ENCODE data around the gene DSC3. TPM values are rescaled to one million over a fixed set of nuclear protein-coding genes. Genes with fewer than 3 reads are reported as not detected.

The DSC3 gene
- total RNA-seq, result 1 to 10 TPM in 1 of 4 donors, under 1 TPM in 2, not detected in 1; 0.15 to 1.5 (median 0.33) TPM

DNA sequence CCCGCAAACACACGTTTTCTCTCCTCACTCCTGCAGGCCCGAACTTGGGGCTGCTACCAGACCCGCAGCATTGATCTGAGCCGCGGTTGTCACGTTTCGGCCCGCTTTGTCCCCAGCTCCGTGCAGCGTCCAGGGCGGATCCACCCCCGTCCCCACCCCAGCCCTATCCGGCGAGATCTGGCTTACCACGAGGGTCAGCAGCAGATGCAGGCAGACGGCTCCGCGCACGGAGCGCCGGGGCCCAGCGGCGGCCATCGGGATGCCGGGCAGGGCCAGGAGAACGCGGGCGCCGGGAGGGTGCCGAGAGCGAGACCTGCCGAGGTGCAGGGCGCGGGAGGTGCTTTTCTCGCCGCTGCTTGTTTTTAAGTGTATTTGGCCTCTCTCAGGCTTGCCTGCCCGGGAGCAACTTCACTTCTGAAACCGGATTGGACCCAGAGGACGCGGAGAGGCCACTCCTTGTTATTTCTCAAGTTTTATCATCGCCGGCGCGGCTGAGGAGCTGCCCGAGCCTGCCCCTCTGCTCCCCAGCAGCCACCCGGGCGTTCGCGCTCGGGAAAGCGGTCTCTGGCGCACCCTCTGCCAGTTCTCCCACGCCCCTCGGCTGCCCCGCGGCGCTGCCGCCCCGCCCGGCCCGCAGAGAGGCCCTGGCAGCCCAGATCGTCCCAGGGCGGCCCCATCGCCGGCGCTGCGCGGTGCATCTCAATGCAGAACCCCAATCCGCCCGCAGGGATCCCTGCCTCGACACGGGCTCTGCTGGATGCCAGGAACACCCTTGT, at the start of gene DSC3:
Gene DSC3, minus strand, starts transcription at position 337 of the 776 bp plus-strand sequence. Its CDS starts 82 bp downstream, at position 255.
- H3K4me3 ChIP-seq (replicated peaks in 1 of 3), result peak within 1 kb of the TSS in 2 of 3 donors; percentile 18 to 20
- DNase-seq, result peak; percentile 12 to 21

DNA sequence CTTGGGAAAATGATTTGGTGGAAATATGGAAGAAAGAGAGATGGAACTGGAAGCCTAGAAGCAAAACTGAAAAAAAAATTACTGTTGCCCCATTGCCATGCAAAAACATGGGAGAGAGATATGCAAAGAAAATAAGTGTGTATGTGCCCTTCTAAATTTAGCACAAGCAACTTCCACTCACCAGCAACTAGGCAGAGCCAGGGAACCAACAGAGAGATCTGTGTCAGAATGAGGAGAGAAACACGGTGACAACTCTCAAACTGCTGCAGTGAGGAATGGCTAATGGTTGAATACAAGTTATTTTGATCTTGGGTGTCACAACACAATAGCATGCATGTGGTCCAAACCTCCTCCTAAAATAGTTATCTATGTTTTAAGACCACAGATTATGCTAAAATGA, 48.8 kb upstream of the DSC3 start:
- intact Hi-C loops (cut with DNase I), result no loop called here
- 87 to 89% methylated on average over 1 of the region's 1 CpG for WGBS, 2 donors
- no peak for TF ChIP-seq POLR2A (IDR thresholded peaks at IDR 0.05)
- TF ChIP-seq, protein P1, sequence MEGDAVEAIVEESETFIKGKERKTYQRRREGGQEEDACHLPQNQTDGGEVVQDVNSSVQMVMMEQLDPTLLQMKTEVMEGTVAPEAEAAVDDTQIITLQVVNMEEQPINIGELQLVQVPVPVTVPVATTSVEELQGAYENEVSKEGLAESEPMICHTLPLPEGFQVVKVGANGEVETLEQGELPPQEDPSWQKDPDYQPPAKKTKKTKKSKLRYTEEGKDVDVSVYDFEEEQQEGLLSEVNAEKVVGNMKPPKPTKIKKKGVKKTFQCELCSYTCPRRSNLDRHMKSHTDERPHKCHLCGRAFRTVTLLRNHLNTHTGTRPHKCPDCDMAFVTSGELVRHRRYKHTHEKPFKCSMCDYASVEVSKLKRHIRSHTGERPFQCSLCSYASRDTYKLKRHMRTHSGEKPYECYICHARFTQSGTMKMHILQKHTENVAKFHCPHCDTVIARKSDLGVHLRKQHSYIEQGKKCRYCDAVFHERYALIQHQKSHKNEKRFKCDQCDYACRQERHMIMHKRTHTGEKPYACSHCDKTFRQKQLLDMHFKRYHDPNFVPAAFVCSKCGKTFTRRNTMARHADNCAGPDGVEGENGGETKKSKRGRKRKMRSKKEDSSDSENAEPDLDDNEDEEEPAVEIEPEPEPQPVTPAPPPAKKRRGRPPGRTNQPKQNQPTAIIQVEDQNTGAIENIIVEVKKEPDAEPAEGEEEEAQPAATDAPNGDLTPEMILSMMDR (IDR thresholded peaks at IDR 0.05), result no peak

More for the DNA sequence above, at the start of gene DSC3:
- WGBS, 2 donors, result 2 to 14% methylated on average over 16 to 62 of the region's 73 CpGs
- H3K36me3 ChIP-seq, result no peaks in the 10 kb centered on the region
- H3K4me1 ChIP-seq, result peaks cover 15 to 23% of the 10 kb centered on the region in 2 donors
- intact Hi-C loops (cut with DNase I), result no loop called here
- H3K27me3 ChIP-seq, result peaks cover 25% of the 10 kb centered on the region
- H3K9me3 ChIP-seq, result no peaks in the 10 kb centered on the region
- TF ChIP-seq, protein P1 (IDR thresholded peaks at IDR 0.05), result no peak
- no peak for TF ChIP-seq POLR2A (IDR thresholded peaks at IDR 0.05)
- no peak within 1 kb of the TSS for H3K27ac ChIP-seq

DNA sequence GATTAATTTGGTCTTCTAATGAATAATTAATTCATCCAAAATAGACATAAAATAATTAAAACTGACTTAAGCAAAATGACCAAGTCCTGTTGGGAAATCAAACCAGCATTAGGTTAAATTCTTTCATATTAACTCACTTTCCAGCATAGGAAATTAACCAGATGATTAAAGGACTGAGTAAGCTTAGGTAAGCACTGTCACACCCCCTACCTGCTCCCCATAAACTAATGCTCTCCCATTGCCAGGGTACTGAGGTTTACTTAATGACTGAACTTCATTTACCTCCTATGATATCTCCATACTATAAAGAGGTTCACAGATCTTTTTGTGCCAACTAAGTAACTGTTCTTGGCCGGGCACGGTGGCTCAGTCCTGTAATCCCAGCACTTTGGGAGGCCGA, 46.0 kb upstream of the DSC3 start:
- Histone ChIP-seq H3K36me3 (peaks cover 0 to 3% of the 10 kb centered on the region in 2 donors), H3K9me3 (no peaks in the 10 kb centered on the region), H3K4me3 (replicated peaks in 1 of 3) (no peak overlapping the region), H3K27ac (no peak overlapping the region), H3K27me3 (no peaks in the 10 kb centered on the region), H3K4me1 (no peaks in the 10 kb centered on the region)
- 94 to 96% methylated on average over 3 of the region's 3 CpGs for WGBS, 2 donors
- TF ChIP-seq POLR2A (IDR thresholded peaks at IDR 0.05), result no peak
- TF ChIP-seq, protein P1 (IDR thresholded peaks at IDR 0.05), result no peak
- DNase-seq, result no peak
- intact Hi-C loops (cut with DNase I), result no loop called here

More for the DNA sequence above, 48.8 kb upstream of the DSC3 start:
- H3K4me3 ChIP-seq (replicated peaks in 1 of 3), result no peak overlapping the region
- H3K9me3 ChIP-seq, result no peaks in the 10 kb centered on the region
- H3K27ac ChIP-seq, result no peak overlapping the region
- H3K36me3 ChIP-seq, result peaks cover 0 to 3% of the 10 kb centered on the region in 2 donors
- no peaks in the 10 kb centered on the region for H3K27me3 ChIP-seq
- DNase-seq, result no peak
- no peaks in the 10 kb centered on the region for H3K4me1 ChIP-seq

DNA sequence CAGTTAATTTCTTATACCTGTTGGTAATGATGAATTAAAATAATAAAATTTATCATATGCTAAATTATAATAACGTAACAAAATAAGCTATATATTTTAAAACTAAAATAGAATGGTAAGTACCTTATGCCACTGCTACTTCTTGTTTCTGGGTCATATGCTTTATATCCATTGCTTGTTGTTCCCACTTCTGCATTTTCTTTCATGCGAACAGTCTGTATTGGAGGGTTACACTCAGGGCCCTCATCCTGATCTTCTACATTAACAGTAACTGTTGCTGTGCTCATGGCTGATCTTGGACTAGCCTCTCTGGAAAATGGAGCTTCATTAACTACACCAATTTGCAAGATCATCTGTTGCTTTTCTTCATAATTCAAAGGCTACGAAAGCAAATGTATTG, 37.4 kb upstream of the DSC3 start:
- TF ChIP-seq, protein P1 (IDR thresholded peaks at IDR 0.05), result no peak
- TF ChIP-seq POLR2A (IDR thresholded peaks at IDR 0.05), result no peak
- WGBS, 2 donors, result 91 to 96% methylated on average over 3 of the region's 3 CpGs
- intact Hi-C loops (cut with DNase I), result no loop called here
- no peak for DNase-seq
- Histone ChIP-seq H3K27me3 (no peaks in the 10 kb centered on the region), H3K9me3 (no peaks in the 10 kb centered on the region), H3K27ac (no peak overlapping the region), H3K36me3 (no peaks in the 10 kb centered on the region), H3K4me3 (replicated peaks in 1 of 3) (no peak overlapping the region), H3K4me1 (no peaks in the 10 kb centered on the region)

DNA sequence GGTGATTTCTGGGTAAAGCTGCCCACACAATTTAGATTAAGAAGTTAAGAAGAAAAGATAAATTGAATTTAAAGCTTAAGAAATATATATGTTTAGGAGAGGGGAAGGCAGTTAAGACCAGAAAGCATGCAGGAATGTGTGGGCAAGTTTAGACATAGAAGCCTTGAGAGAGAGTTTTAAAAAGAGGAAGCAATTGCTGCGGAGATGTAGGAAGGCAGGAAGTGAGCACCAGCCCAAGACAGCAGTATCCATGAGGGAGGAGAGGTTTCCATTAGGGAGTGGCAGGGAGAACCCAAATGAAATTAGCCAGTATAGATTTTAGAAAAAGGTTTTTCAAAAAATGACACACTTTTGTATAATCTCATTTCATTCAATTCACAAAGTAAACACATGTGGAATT, 35.3 kb upstream of the DSC3 start:
- no peaks in the 10 kb centered on the region for H3K27me3 ChIP-seq
- WGBS, 2 donors, result 79 to 84% methylated on average over 1 of the region's 1 CpG
- no peak overlapping the region for H3K4me3 ChIP-seq (replicated peaks in 1 of 3)
- H3K9me3 ChIP-seq, result no peaks in the 10 kb centered on the region
- no peak for TF ChIP-seq POLR2A (IDR thresholded peaks at IDR 0.05)
- TF ChIP-seq, protein P1 (IDR thresholded peaks at IDR 0.05), result no peak
- H3K4me1 ChIP-seq, result no peaks in the 10 kb centered on the region
- DNase-seq, result no peak
- intact Hi-C loops (cut with DNase I), result no loop called here
- H3K36me3 ChIP-seq, result no peaks in the 10 kb centered on the region
- no peak overlapping the region for H3K27ac ChIP-seq

Data from thyroid gland (tissue), 4 donors.